ENCODE data around the gene CEP72. TPM values are rescaled to one million over a fixed set of nuclear protein-coding genes. Genes with fewer than 3 reads are reported as not detected.

CEP72 gene
- total and polyA plus RNA-seq, 4 donors: 1.3 to 5.9 (median 2.6) TPM

GRCh38 chr5:618450-618849 is 6.3 kb downstream of the CEP72 start:
- no peaks in the 10 kb centered on the region for H3K27me3 ChIP-seq (ENCODE audit: control insufficient read depth in 4 of 4, insufficient read depth in 4 of 4, low read length in 3 of 4)
- no peak overlapping the region for H3K4me3 ChIP-seq (ENCODE audit: low read depth in 1 of 3, low read length in 3 of 3)
- no peaks in the 10 kb centered on the region for H3K9me3 ChIP-seq (ENCODE audit: control insufficient read depth in 4 of 4, low read length in 3 of 4)
- no peak overlapping the region for H3K9ac ChIP-seq (ENCODE audit: low read depth in 1 of 2, low read length in 2 of 2)
- DNase-seq (ENCODE audit: low spot score): no peak
- TF ChIP-seq YY1 (IDR thresholded peaks at IDR 0.05): no peak
- no peak for TF ChIP-seq EGR1 (IDR thresholded peaks at IDR 0.05; ENCODE audit: low read depth in 2 of 2)
- no peak for TF ChIP-seq FOXA1 (IDR thresholded peaks at IDR 0.05)
- TF ChIP-seq REST (IDR thresholded peaks at IDR 0.05): no peak
- TF ChIP-seq ZBTB33 (IDR thresholded peaks at IDR 0.05): no peak
- no peak for TF ChIP-seq JUND (IDR thresholded peaks at IDR 0.05)
- no peak for TF ChIP-seq HNF4G (IDR thresholded peaks at IDR 0.05)
- TF ChIP-seq RAD21 (IDR thresholded peaks at IDR 0.05): no peak
- TF ChIP-seq HNF4A (conservative IDR thresholded peaks at IDR 0.05): no peak
- TF ChIP-seq FOXA2 (IDR thresholded peaks at IDR 0.05): no peak
- no peak for TF ChIP-seq SP1 (IDR thresholded peaks at IDR 0.05)
- TF ChIP-seq ATF3 (IDR thresholded peaks at IDR 0.05): no peak
- TF ChIP-seq TAF1 (conservative IDR thresholded peaks at IDR 0.05): no peak
- TF ChIP-seq, protein P1, sequence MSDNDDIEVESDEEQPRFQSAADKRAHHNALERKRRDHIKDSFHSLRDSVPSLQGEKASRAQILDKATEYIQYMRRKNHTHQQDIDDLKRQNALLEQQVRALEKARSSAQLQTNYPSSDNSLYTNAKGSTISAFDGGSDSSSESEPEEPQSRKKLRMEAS (IDR thresholded peaks at IDR 0.05): no peak
- no peak overlapping the region for H3K27ac ChIP-seq (ENCODE audit: low read depth in 1 of 2, low read length in 2 of 2)
- H3K4me1 ChIP-seq (ENCODE audit: control insufficient read depth in 4 of 4, insufficient read depth in 4 of 4, low read length in 3 of 4): peaks cover 0 to 11% (median 2%) of the 10 kb centered on the region in 4 donors
- 97% methylated on average over 5 of the region's 5 CpGs for WGBS
- H3K36me3 ChIP-seq (ENCODE audit: control insufficient read depth in 4 of 4, insufficient read depth in 3 of 4, low read depth in 1 of 4, low read length in 3 of 4): peaks cover 12 to 25% (median 14%) of the 10 kb centered on the region in 4 donors

GRCh38 chr5:619444-619843 is 7.3 kb downstream of the CEP72 start:
- Histone ChIP-seq H3K27me3 (ENCODE audit: control insufficient read depth in 4 of 4, insufficient read depth in 4 of 4, low read length in 3 of 4) (no peaks in the 10 kb centered on the region), H3K36me3 (ENCODE audit: control insufficient read depth in 4 of 4, insufficient read depth in 3 of 4, low read depth in 1 of 4, low read length in 3 of 4) (peaks cover 12 to 27% (median 14%) of the 10 kb centered on the region in 4 donors), H3K27ac (ENCODE audit: low read depth in 1 of 2, low read length in 2 of 2) (no peak overlapping the region), H3K4me1 (ENCODE audit: control insufficient read depth in 4 of 4, insufficient read depth in 4 of 4, low read length in 3 of 4) (peaks cover 0 to 5% (median 0%) of the 10 kb centered on the region in 4 donors), H3K4me3 (ENCODE audit: low read depth in 1 of 3, low read length in 3 of 3) (no peak overlapping the region), H3K9me3 (ENCODE audit: control insufficient read depth in 4 of 4, low read length in 3 of 4) (no peaks in the 10 kb centered on the region), H3K9ac (ENCODE audit: low read depth in 1 of 2, low read length in 2 of 2) (no peak overlapping the region)
- no peak for DNase-seq (ENCODE audit: low spot score)
- 96% methylated on average over 16 of the region's 16 CpGs for WGBS
- TF ChIP-seq YY1 (IDR thresholded peaks at IDR 0.05) (no peak), JUND (IDR thresholded peaks at IDR 0.05) (no peak), HNF4G (IDR thresholded peaks at IDR 0.05) (no peak), EGR1 (IDR thresholded peaks at IDR 0.05; ENCODE audit: low read depth in 2 of 2) (no peak), FOXA1 (IDR thresholded peaks at IDR 0.05) (no peak), TAF1 (conservative IDR thresholded peaks at IDR 0.05) (no peak), ZBTB33 (IDR thresholded peaks at IDR 0.05) (no peak), REST (IDR thresholded peaks at IDR 0.05) (no peak), FOXA2 (IDR thresholded peaks at IDR 0.05) (no peak), HNF4A (conservative IDR thresholded peaks at IDR 0.05) (no peak), RAD21 (IDR thresholded peaks at IDR 0.05) (no peak), RXRA (IDR thresholded peaks at IDR 0.05) (no peak), NR2F2 (IDR thresholded peaks at IDR 0.05) (no peak)
- TF ChIP-seq, protein P1 (IDR thresholded peaks at IDR 0.05): no peak
- TF ChIP-seq, protein P2, sequence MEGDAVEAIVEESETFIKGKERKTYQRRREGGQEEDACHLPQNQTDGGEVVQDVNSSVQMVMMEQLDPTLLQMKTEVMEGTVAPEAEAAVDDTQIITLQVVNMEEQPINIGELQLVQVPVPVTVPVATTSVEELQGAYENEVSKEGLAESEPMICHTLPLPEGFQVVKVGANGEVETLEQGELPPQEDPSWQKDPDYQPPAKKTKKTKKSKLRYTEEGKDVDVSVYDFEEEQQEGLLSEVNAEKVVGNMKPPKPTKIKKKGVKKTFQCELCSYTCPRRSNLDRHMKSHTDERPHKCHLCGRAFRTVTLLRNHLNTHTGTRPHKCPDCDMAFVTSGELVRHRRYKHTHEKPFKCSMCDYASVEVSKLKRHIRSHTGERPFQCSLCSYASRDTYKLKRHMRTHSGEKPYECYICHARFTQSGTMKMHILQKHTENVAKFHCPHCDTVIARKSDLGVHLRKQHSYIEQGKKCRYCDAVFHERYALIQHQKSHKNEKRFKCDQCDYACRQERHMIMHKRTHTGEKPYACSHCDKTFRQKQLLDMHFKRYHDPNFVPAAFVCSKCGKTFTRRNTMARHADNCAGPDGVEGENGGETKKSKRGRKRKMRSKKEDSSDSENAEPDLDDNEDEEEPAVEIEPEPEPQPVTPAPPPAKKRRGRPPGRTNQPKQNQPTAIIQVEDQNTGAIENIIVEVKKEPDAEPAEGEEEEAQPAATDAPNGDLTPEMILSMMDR (IDR thresholded peaks at IDR 0.05; ENCODE audit: low read depth, low read length, missing input control): no peak
